ENCODE data around the gene POLRMT. TPM values are rescaled to one million over a fixed set of nuclear protein-coding genes. Genes with fewer than 3 reads are reported as not detected.
"Not testable (repeated sequence)": the region's sequence is repeated elsewhere in the genome, so short reads cannot be mapped to it uniquely, and the experiment has no call there.

The POLRMT gene
- total RNA-seq, 3 donors from 2014 or later, result 21.9 to 34.7 (median 28.2) TPM

- TF ChIP-seq POLR2AphosphoS5 (IDR thresholded peaks at IDR 0.05), result no peak
- TF ChIP-seq, protein P1, sequence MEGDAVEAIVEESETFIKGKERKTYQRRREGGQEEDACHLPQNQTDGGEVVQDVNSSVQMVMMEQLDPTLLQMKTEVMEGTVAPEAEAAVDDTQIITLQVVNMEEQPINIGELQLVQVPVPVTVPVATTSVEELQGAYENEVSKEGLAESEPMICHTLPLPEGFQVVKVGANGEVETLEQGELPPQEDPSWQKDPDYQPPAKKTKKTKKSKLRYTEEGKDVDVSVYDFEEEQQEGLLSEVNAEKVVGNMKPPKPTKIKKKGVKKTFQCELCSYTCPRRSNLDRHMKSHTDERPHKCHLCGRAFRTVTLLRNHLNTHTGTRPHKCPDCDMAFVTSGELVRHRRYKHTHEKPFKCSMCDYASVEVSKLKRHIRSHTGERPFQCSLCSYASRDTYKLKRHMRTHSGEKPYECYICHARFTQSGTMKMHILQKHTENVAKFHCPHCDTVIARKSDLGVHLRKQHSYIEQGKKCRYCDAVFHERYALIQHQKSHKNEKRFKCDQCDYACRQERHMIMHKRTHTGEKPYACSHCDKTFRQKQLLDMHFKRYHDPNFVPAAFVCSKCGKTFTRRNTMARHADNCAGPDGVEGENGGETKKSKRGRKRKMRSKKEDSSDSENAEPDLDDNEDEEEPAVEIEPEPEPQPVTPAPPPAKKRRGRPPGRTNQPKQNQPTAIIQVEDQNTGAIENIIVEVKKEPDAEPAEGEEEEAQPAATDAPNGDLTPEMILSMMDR (IDR thresholded peaks at IDR 0.05), result no peak
- no peak for TF ChIP-seq POLR2A (IDR thresholded peaks at IDR 0.05)
- H3K9me3 ChIP-seq, result peaks cover 0 to 5% of the 10 kb centered on the region in 2 donors
- no peaks in the 10 kb centered on the region for H3K4me1 ChIP-seq
- H3K27me3 ChIP-seq, result no peaks in the 10 kb centered on the region
- intact Hi-C loops (cut with DNase I; ENCODE audit: low total_unique reads), result no loop called here
- no peak overlapping the region for H3K27ac ChIP-seq
- H3K4me3 ChIP-seq, result no peak overlapping the region
- no peaks in the 10 kb centered on the region for H3K36me3 ChIP-seq
- no peak for DNase-seq (ENCODE audit: low spot score in 2 of 2)
Observed at GRCh38 chr19:604355-604754, 29.0 kb downstream of the POLRMT start.

DNA sequence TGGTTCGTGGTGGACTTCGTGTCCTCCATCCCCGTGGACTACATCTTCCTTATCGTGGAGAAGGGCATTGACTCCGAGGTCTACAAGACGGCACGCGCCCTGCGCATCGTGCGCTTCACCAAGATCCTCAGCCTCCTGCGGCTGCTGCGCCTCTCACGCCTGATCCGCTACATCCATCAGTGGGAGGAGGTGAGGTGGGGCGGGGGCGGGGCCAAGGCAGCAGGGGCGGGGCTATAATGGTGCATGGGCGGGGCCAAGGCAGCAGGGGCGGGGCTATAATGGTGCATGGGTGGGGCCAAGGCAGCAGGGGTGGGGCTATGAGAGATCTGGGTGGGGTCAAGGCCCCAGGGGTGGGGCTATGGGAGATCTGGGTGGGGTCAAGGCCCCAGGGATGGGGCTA is 29.6 kb downstream of the POLRMT start:
- H3K9me3 ChIP-seq; H3K4me1 ChIP-seq; DNase-seq (ENCODE audit: low spot score in 2 of 2); H3K36me3 ChIP-seq; intact Hi-C loops (cut with DNase I; ENCODE audit: low total_unique reads); H3K27ac ChIP-seq; H3K4me3 ChIP-seq; H3K27me3 ChIP-seq: not testable (repeated sequence)

DNA sequence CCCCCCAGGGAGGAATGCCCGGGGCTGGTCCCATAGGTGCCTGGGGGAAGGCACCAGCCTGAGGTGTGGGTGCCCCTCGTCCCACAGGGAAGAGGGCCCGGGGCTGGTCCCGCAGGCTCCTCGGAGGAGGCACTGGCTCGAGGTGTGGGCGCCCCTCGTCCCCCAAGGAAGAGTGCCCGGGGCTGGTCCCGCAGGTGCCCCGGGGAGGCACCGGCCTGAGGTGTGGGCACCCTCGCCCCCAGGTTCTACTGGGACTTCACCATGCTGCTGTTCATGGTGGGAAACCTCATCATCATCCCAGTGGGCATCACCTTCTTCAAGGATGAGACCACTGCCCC is 30.1 kb downstream of the POLRMT start:
- H3K4me3 ChIP-seq; H3K36me3 ChIP-seq; DNase-seq (ENCODE audit: low spot score in 2 of 2); intact Hi-C loops (cut with DNase I; ENCODE audit: low total_unique reads); H3K4me1 ChIP-seq; H3K9me3 ChIP-seq; H3K27me3 ChIP-seq; H3K27ac ChIP-seq: not testable (repeated sequence)

- Histone ChIP-seq H3K36me3 (no peaks in the 10 kb centered on the region), H3K27ac (no peak overlapping the region), H3K9me3 (peaks cover 0 to 5% of the 10 kb centered on the region in 2 donors), H3K4me1 (no peaks in the 10 kb centered on the region), H3K27me3 (peaks cover 0 to 8% of the 10 kb centered on the region in 2 donors), H3K4me3 (no peak overlapping the region)
- no peak for DNase-seq (ENCODE audit: low spot score in 2 of 2)
- TF ChIP-seq, protein P1 (IDR thresholded peaks at IDR 0.05), result no peak
- TF ChIP-seq POLR2AphosphoS5 (IDR thresholded peaks at IDR 0.05) (no peak), POLR2A (IDR thresholded peaks at IDR 0.05) (no peak)
- intact Hi-C loops (cut with DNase I; ENCODE audit: low total_unique reads), result no loop called here
Observed at GRCh38 chr19:602391-603301, 30.7 kb downstream of the POLRMT start.

- intact Hi-C loops (cut with DNase I; ENCODE audit: low total_unique reads), result no loop called here
- Histone ChIP-seq H3K36me3 (no peaks in the 10 kb centered on the region), H3K9me3 (peaks cover 0 to 5% of the 10 kb centered on the region in 2 donors), H3K27me3 (peaks cover 0 to 11% of the 10 kb centered on the region in 2 donors), H3K27ac (no peak overlapping the region), H3K4me1 (no peaks in the 10 kb centered on the region), H3K4me3 (no peak overlapping the region)
- TF ChIP-seq, protein P1 (IDR thresholded peaks at IDR 0.05), result no peak
- TF ChIP-seq POLR2A (IDR thresholded peaks at IDR 0.05), result no peak
- no peak for DNase-seq (ENCODE audit: low spot score in 2 of 2)
Observed at GRCh38 chr19:601790-602189, 31.5 kb downstream of the POLRMT start.

- Histone ChIP-seq H3K36me3 (no peaks in the 10 kb centered on the region), H3K27ac (no peak overlapping the region), H3K27me3 (peaks cover 0 to 11% of the 10 kb centered on the region in 2 donors), H3K9me3 (peaks cover 0 to 5% of the 10 kb centered on the region in 2 donors), H3K4me1 (no peaks in the 10 kb centered on the region), H3K4me3 (no peak overlapping the region)
- intact Hi-C loops (cut with DNase I; ENCODE audit: low total_unique reads), result no loop called here
- TF ChIP-seq POLR2AphosphoS5 (IDR thresholded peaks at IDR 0.05) (no peak), POLR2A (IDR thresholded peaks at IDR 0.05) (no peak)
- TF ChIP-seq, protein P1 (IDR thresholded peaks at IDR 0.05), result no peak
- DNase-seq (ENCODE audit: low spot score in 2 of 2), result no peak
Observed at GRCh38 chr19:601310-601709, 32.0 kb downstream of the POLRMT start.

All from breast epithelium (tissue), 4 donors.